Natural killer cell treated with Interleukin-12 subunit alpha and Interleukin-12 subunit beta and Interleukin-15 and Interleukin-18, amount 100 ng/mL, for 72 hours (primary cell): ENCODE results near the gene CPA4. TPM values are rescaled to one million over a fixed set of nuclear protein-coding genes. Genes with fewer than 3 reads are reported as not detected.

Source experiments
- ATAC-seq, 2 donors: fragments of 150-1000 bp; cut with Tn5 transposase in 1 of 2; sonication (Bioruptor Pico), chemical (Tn5 transposase) in 1 of 2; 2 replicates each; pipeline ENCODE4 v1.10.0; 2021
- DNase-seq: peaks from one replicate; pipeline ENCODE4 v3.0.0; 2022; ENCODE audit warnings: low spot score
- H3K27ac Mint-ChIP-seq, 2 donors: 1 replicate in 1 of 2; 2 replicates in 1 of 2; pipeline ENCODE4 v1.8.0; 2022; ENCODE audit warnings: mixed read lengths in 2 of 2, mild to moderate bottlenecking in 1 of 2, moderate library complexity in 1 of 2
- H3K27me3 Mint-ChIP-seq, 2 donors: 1 replicate in 1 of 2; 2 replicates in 1 of 2; pipeline ENCODE4 v1.8.0; 2022; ENCODE audit warnings: mixed read lengths in 2 of 2
- H3K36me3 Mint-ChIP-seq: one replicate; pipeline ENCODE4 v1.8.0; 2022; ENCODE audit warnings: mixed read lengths
- H3K4me1 Mint-ChIP-seq, 2 donors: 1 replicate in 1 of 2; 2 replicates in 1 of 2; pipeline ENCODE4 v1.8.0; 2022; ENCODE audit warnings: low read depth in 2 of 2, mixed read lengths in 2 of 2, mild to moderate bottlenecking in 1 of 2
- H3K4me3 Mint-ChIP-seq: one replicate; pipeline ENCODE4 v1.8.0; 2022; ENCODE audit warnings: mixed read lengths
- H3K9me3 Mint-ChIP-seq: 2 replicates; pipeline ENCODE4 v1.8.0; 2022; ENCODE audit warnings: mixed read lengths
- total RNA-seq, 2 donors: library from RNA; stranded (reverse); gene quantifications; one replicate each; pipeline ENCODE4 v1.2.3, GENCODE V29; 2022

The CPA4 gene
- total RNA-seq, 2 donors from 2014 or later, result not detected

- peak; percentile 16 to 45 for ATAC-seq
- no peak overlapping the region for H3K27ac Mint-ChIP-seq
- H3K36me3 Mint-ChIP-seq, result no peaks in the 10 kb centered on the region
- H3K9me3 Mint-ChIP-seq, result peaks cover 3% of the 10 kb centered on the region
- no peak overlapping the region for H3K4me3 Mint-ChIP-seq
- DNase-seq, result peak; percentile 35
- no peaks in the 10 kb centered on the region for H3K4me1 Mint-ChIP-seq
- H3K27me3 Mint-ChIP-seq, result peaks cover 0 to 6% of the 10 kb centered on the region in 2 donors
Measured at GRCh38 chr7:130363026-130363847, 70.3 kb downstream of the CPA4 start.

DNA sequence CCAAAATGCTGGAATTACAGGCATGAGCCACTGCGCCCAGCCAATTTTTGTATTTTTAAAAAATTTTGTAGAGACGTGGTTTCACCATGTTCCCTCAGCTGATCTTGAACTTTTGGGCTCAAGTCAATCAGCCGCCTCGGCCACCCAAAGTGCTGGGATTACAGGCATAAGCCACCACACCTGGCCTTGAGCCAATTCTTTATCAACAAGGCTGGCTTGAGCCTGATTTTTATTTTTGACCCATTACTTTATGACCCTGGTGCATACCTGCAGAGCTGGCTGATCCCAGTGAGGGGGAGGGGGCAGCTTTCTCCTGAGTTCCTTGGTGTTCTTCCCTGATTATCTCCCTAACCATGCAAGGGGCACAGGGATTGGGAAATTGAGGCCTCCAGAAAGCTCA lies 71.5 kb downstream of the CPA4 start:
- H3K4me3 Mint-ChIP-seq, result no peak overlapping the region
- H3K27ac Mint-ChIP-seq, result no peak overlapping the region
- no peak for ATAC-seq
- no peak for DNase-seq
- H3K36me3 Mint-ChIP-seq, result no peaks in the 10 kb centered on the region
- peaks cover 3% of the 10 kb centered on the region in 2 donors for H3K4me1 Mint-ChIP-seq
- H3K27me3 Mint-ChIP-seq, result peaks cover 0 to 6% of the 10 kb centered on the region in 2 donors
- peaks cover 3% of the 10 kb centered on the region for H3K9me3 Mint-ChIP-seq

GRCh38 chr7:130365088-130365487 lies 72.1 kb downstream of the CPA4 start:
- DNase-seq, result no peak
- ATAC-seq, result no peak
- no peaks in the 10 kb centered on the region for H3K36me3 Mint-ChIP-seq
- H3K9me3 Mint-ChIP-seq, result peaks cover 3% of the 10 kb centered on the region
- H3K27me3 Mint-ChIP-seq, result peaks cover 0 to 6% of the 10 kb centered on the region in 2 donors
- H3K4me3 Mint-ChIP-seq, result no peak overlapping the region
- no peak overlapping the region for H3K27ac Mint-ChIP-seq
- H3K4me1 Mint-ChIP-seq, result peaks cover 6 to 8% of the 10 kb centered on the region in 2 donors

- Mint-ChIP-seq H3K4me1 (peaks cover 6 to 8% of the 10 kb centered on the region in 2 donors), H3K27ac (no peak overlapping the region), H3K36me3 (no peaks in the 10 kb centered on the region), H3K4me3 (no peak overlapping the region), H3K27me3 (peaks cover 0 to under 1% of the 10 kb centered on the region in 2 donors), H3K9me3 (no peaks in the 10 kb centered on the region)
- ATAC-seq (no peak), DNase-seq (no peak)
Measured at GRCh38 chr7:130365511-130366441, 72.8 kb downstream of the CPA4 start.

- no peak overlapping the region for H3K4me3 Mint-ChIP-seq
- DNase-seq (no peak), ATAC-seq (no peak)
- no peaks in the 10 kb centered on the region for H3K9me3 Mint-ChIP-seq
- H3K4me1 Mint-ChIP-seq, result peaks cover 6 to 8% of the 10 kb centered on the region in 2 donors
- H3K27me3 Mint-ChIP-seq, result no peaks in the 10 kb centered on the region
- H3K27ac Mint-ChIP-seq, result no peak overlapping the region
- H3K36me3 Mint-ChIP-seq, result no peaks in the 10 kb centered on the region
Measured at GRCh38 chr7:130366564-130366963, 73.6 kb downstream of the CPA4 start.

- ATAC-seq (no peak), DNase-seq (no peak)
- peaks cover 6 to 8% of the 10 kb centered on the region in 2 donors for H3K4me1 Mint-ChIP-seq
- H3K27me3 Mint-ChIP-seq, result no peaks in the 10 kb centered on the region
- H3K9me3 Mint-ChIP-seq, result no peaks in the 10 kb centered on the region
- H3K36me3 Mint-ChIP-seq, result no peaks in the 10 kb centered on the region
- H3K4me3 Mint-ChIP-seq, result no peak overlapping the region
- H3K27ac Mint-ChIP-seq, result no peak overlapping the region
Measured at GRCh38 chr7:130367088-130367755, 74.3 kb downstream of the CPA4 start.

DNA sequence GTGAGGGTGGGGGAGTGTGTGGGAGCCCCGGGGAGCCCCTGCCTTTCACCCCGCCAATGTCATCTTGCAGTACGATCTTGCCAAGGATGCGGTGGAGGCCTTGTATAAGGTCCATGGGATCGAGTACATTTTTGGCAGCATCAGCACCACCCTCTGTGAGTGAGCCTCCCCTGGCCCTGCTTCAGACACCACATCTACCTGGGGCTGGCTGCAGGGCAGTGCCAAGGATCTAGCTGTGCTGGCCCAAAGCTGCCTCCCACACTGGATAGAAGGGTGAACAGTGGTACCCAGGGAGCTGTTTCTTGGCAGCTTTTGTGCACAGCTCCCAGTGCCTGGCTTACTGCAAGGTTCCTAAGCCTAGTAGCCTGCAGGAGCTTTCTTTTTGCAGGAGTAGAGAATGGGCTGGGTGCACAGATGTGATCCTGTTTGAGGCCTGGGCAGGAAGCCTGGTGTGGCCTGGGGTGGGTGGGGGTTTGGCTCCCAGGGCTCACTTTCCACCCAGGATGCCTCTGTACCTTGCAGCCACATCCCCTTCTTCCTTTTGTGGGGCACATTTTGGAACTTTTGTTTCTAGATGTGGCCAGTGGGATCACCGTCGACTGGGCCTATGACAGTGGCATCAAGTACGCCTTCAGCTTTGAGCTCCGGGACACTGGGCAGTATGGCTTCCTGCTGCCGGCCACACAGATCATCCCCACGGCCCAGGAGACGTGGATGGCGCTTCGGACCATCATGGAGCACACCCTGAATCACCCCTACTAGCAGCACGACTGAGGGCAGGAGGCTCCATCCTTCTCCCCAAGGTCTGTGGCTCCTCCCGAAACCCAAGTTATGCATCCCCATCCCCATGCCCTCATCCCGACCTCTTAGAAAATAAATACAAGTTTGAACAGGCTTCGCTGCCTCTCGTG lies 75.1 kb downstream of the CPA4 start:
- H3K4me1 Mint-ChIP-seq, result peaks cover 6 to 8% of the 10 kb centered on the region in 2 donors
- H3K36me3 Mint-ChIP-seq, result no peaks in the 10 kb centered on the region
- no peak overlapping the region for H3K4me3 Mint-ChIP-seq
- DNase-seq, result no peak
- H3K9me3 Mint-ChIP-seq, result no peaks in the 10 kb centered on the region
- no peaks in the 10 kb centered on the region for H3K27me3 Mint-ChIP-seq
- H3K27ac Mint-ChIP-seq, result no peak overlapping the region
- ATAC-seq, result no peak

DNA sequence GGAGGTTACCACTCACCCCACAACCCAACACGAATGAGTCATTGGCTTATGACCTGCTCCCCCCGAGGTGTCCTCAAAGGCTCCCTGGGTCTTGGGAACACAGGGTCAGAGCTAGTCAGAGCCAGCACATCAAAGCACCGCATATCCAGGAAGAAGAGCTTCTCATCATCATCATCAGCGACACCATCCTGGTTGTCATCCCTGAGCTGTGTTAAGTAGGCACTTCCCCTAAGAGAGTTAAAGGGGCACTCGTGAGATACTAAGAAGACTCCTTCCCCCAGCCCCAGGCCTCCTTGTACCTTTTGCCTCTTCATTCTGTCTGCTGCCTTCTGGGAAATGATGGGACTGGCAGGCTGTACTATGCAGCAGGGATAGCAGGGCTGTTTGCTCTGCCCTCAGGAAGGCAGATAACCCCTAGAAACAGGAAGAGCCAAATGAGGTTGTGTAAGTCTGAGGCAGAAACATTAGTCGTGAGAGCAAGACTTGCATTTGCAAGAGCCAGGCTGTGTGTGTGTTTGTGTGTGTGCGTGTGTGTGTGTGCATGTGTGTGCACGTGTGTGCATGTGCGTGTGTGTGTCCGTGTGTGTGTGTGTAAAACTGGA lies 76.2 kb downstream of the CPA4 start:
- H3K27me3 Mint-ChIP-seq, result no peaks in the 10 kb centered on the region
- ATAC-seq (no peak), DNase-seq (no peak)
- no peak overlapping the region for H3K4me3 Mint-ChIP-seq
- H3K4me1 Mint-ChIP-seq, result peaks cover 6 to 8% of the 10 kb centered on the region in 2 donors
- no peaks in the 10 kb centered on the region for H3K9me3 Mint-ChIP-seq
- H3K36me3 Mint-ChIP-seq, result no peaks in the 10 kb centered on the region
- no peak overlapping the region for H3K27ac Mint-ChIP-seq

DNA sequence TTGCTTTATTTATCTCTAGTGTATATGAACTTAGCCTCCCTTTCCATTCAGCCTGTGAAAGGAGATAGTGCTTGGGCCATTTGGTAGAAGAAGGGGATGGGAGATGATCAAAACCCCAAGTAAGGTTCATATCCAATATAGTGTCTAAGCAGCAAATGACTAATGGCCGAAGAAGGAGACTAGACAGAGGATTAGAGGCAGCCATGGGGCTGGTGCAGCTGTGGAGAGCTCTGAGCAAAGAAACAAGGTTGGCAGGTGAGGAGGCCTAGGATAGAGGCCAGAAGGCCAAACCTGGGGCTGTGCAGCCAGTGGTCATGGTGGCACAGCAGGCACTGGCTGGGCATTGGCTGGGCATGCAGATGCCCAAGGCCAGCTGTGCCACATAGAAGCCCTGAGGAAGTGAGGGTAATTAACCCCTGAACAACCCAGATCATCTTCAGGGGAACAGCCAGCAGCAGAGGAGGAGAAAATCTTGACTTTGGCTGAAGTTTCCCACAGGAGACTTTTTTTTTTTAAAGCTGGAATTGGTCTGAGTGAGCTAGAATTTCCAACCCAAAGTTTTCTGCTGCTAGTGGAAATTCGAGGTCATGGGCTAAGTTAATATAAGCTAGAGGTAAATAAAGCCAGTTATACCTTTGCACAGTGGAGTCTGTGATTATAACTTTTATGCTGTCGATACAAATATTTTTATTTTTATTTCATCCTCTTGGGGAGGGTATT lies 77.0 kb downstream of the CPA4 start:
- DNase-seq (no peak), ATAC-seq (no peak)
- H3K36me3 Mint-ChIP-seq, result no peaks in the 10 kb centered on the region
- H3K27ac Mint-ChIP-seq, result no peak overlapping the region
- H3K4me1 Mint-ChIP-seq, result peaks cover 6 to 8% of the 10 kb centered on the region in 2 donors
- H3K9me3 Mint-ChIP-seq, result no peaks in the 10 kb centered on the region
- H3K27me3 Mint-ChIP-seq, result no peaks in the 10 kb centered on the region
- H3K4me3 Mint-ChIP-seq, result no peak overlapping the region

DNA sequence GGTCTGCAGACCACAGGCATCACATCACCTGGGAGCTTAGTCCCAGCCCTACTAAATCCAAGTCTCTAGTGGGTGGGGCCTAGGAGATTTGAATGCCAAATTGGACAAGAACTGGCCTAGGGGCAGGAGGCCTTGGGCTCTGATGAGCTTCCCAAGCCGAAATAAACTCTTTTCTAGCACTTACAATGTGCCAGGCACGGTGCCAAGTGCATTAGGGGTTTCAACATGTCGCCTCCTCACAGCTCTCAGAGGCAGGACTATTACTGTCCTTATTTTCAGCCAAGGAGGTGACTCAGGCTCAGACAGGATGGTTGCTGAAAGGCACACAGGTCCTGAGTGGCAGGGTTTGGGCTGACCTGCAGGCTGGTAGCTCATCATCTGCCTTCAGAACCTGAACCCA lies 78.1 kb downstream of the CPA4 start:
- Mint-ChIP-seq H3K4me3 (no peak overlapping the region), H3K27ac (no peak overlapping the region), H3K36me3 (no peaks in the 10 kb centered on the region), H3K9me3 (peaks cover under 1% of the 10 kb centered on the region), H3K27me3 (no peaks in the 10 kb centered on the region), H3K4me1 (peaks cover 6 to 8% of the 10 kb centered on the region in 2 donors)
- ATAC-seq (no peak), DNase-seq (no peak)

- Mint-ChIP-seq H3K27me3 (no peaks in the 10 kb centered on the region), H3K4me1 (peaks cover 6 to 8% of the 10 kb centered on the region in 2 donors), H3K4me3 (no peak overlapping the region), H3K9me3 (peaks cover 6% of the 10 kb centered on the region), H3K27ac (no peak overlapping the region), H3K36me3 (no peaks in the 10 kb centered on the region)
- no peak for ATAC-seq
- DNase-seq, result no peak
Measured at GRCh38 chr7:130372402-130373165, 79.6 kb downstream of the CPA4 start.
